ENCODE results near the gene NKAIN2. TPM values are rescaled to one million over a fixed set of nuclear protein-coding genes. Genes with fewer than 3 reads are reported as not detected.

The NKAIN2 gene
- total and polyA plus RNA-seq, 2 donors (not counting 3 experiments of a cell fraction or from before 2014, with no cell fraction given): 0.03 TPM; not detected in 1

- ChIA-PET CTCF (no interaction called here), POLR2A (no interaction called here)
- no peak overlapping the region for H2AFZ ChIP-seq (ENCODE audit: low read depth, low read length)
- no peaks in the 10 kb centered on the region for H3K79me2 ChIP-seq (ENCODE audit: control insufficient read depth, insufficient read depth, low read length)
- H3K36me3 ChIP-seq (ENCODE audit: control insufficient read depth in 2 of 2, extremely low read depth in 1 of 2, insufficient read depth in 2 of 2, low read length in 2 of 2): no peaks in the 10 kb centered on the region
- H4K20me1 ChIP-seq (replicated peaks; ENCODE audit: control insufficient read depth, extremely low read depth, insufficient read depth, low read length): no peaks in the 10 kb centered on the region
- no peak overlapping the region for H3K9ac ChIP-seq (replicated peaks; ENCODE audit: extremely low read depth, insufficient read depth, low read length)
- H3K9me3 ChIP-seq (replicated peaks; ENCODE audit: control insufficient read depth, insufficient read depth, low read length): no peaks in the 10 kb centered on the region
- dilution Hi-C loops (cut with MboI; ENCODE audit: extremely low pct_ligation_motif_present, low sequenced_read_pairs) (no loop called here), intact Hi-C loops (cut with micrococcal nuclease) (no loop called here)
- no peak overlapping the region for H3K4me2 ChIP-seq (ENCODE audit: insufficient read depth, low read length)
- H3K9me1 ChIP-seq (replicated peaks; ENCODE audit: control insufficient read depth, extremely low read depth, insufficient read depth, low read length): no peaks in the 10 kb centered on the region
- no peaks in the 10 kb centered on the region for H3K27me3 ChIP-seq (ENCODE audit: control insufficient read depth in 2 of 2, insufficient read depth in 2 of 2, low read length in 2 of 2)
- TF ChIP-seq POLR2AphosphoS5 (IDR thresholded peaks at IDR 0.05; ENCODE audit: insufficient read depth, low read depth, low read length) (no peak), MYC (IDR thresholded peaks at IDR 0.05; ENCODE audit: low read depth, low read length) (no peak), EZH2 (IDR thresholded peaks at IDR 0.05; ENCODE audit: borderline replicate concordance, low read depth, low read length, severe bottlenecking) (no peak), GATA2 (IDR thresholded peaks at IDR 0.05; ENCODE audit: insufficient read depth, insufficient read length, low read depth, low read length) (no peak), MAX (IDR thresholded peaks at IDR 0.05; ENCODE audit: insufficient read depth, insufficient read length) (no peak), JUN (IDR thresholded peaks at IDR 0.05; ENCODE audit: borderline replicate concordance, insufficient read depth, insufficient read length, low read depth) (no peak), POLR2A (IDR thresholded peaks at IDR 0.05; ENCODE audit: low read depth, low read length) (no peak), CTCF (IDR thresholded peaks at IDR 0.05; ENCODE audit: extremely low read depth in 1 of 2, insufficient read depth in 1 of 2, low read depth in 1 of 2, low read length in 2 of 2) (no peak), FOS (IDR thresholded peaks at IDR 0.05; ENCODE audit: borderline replicate concordance, insufficient read depth, low read length) (no peak)
- no peaks in the 10 kb centered on the region for H3K4me1 ChIP-seq (ENCODE audit: control insufficient read depth, extremely low read depth, insufficient read depth, low read length)
- FAIRE-seq: no peak
- no TSS peak for BruUV-seq (replicated peaks)
- no peak for DNase-seq (ENCODE audit: low read depth, low spot score)
- H3K4me3 ChIP-seq (replicated peaks in 1 of 3; ENCODE audit: insufficient read depth in 1 of 3, low read depth in 1 of 3, low read length in 3 of 3): no peak overlapping the region
- H3K27ac ChIP-seq (ENCODE audit: insufficient read depth, low read depth, low read length): no peak overlapping the region
Measured at GRCh38 chr6:124719913-124720312, 916.2 kb downstream of the NKAIN2 start.
